GM21737 (cell line): Measurements from ENCODE around the gene OR8S1.
"Not testable (repeated sequence)": the region's sequence is repeated elsewhere in the genome, so short reads cannot be mapped to it uniquely, and the experiment has no call there.

Experiments
- ATAC-seq: cut with Tn5 transposase; IDR thresholded peaks from one replicate; pipeline ENCODE4 v1.9.1; 2021; ENCODE audit warnings: mild to moderate bottlenecking, moderate library complexity; ENCODE audit not compliant: unreplicated experiment

The OR8S1 gene

DNA sequence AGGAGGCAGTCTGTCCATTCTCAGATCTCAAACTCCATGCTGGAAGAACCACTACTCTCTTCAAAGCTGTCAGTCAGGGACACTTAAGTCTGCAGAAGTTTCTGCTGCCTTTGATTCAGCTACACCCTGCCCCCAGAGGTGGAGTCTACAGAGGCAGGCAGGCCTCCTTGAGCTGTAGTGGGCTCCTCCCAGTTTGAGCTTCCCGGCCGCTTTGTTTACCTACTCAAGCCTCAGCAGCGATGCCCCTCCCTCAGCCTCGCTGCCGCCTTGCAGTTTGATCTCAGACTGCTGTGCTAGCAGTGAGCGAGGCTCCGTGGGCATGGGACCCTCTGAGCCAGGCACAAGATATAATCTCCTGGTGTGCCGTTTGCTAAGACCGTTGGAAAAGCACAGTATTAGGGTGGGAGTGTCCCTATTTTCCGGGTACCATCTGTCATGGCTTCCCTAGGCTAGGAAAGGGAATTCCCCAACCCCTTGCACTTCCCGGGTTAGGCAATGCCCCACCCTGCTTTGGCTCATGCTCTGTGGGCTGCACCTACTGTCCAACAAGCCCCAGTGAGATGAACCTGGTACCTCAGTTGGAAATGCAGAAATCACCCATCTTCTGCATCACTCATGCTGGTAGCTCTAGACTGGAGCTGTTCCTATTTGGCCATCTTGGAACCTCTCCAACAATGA is 28.4 kb downstream of the OR8S1 start:
- ATAC-seq: not testable (repeated sequence)

- ATAC-seq: no peak
Measured at GRCh38 chr12:48556631-48557030, 31.2 kb downstream of the OR8S1 start.

DNA sequence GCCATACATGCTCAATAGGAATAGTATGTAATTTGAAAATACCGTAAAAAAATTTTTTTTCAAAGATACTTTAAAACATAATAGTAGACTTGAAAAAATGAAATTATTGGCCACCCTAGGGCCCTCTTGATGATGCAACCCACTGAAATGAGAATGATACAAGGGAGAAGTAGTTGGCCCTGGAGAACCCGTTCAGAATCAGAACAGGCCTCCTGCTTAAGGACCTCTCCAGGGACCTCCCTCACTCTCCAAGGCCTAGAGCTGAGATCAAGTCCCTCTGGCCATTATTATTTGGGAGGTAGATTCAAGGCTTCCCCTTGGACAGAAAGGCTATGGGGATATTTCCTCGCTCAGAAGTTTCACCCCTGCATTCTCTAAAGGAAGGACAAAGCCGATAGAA is 32.5 kb downstream of the OR8S1 start:
- no peak for ATAC-seq

GRCh38 chr12:48567731-48568130 is 42.3 kb downstream of the OR8S1 start:
- no peak for ATAC-seq

- ATAC-seq: no peak
Measured at GRCh38 chr12:48569946-48570345, 44.5 kb downstream of the OR8S1 start, which contains the start of gene LALBA. Gene LALBA, minus strand, starts transcription at chr12:48570046. Its CDS starts 26 bp downstream, at chr12:48570020.

- ATAC-seq: no peak
Measured at GRCh38 chr12:48572326-48572725, 46.9 kb downstream of the OR8S1 start.
